Germinal center (tissue), 1 donor: ENCODE measurements around the gene C7orf57.
A peak's percentile ranks its signal among the peaks of the same experiment; 100 is the strongest.

Experiments
- DNase-seq: peaks from one replicate; pipeline ENCODE4 v3.0.0; 2012; ENCODE audit warnings: mixed read lengths, low spot score

The C7orf57 gene

GRCh38 chr7:48109848-48110663 lies 74.7 kb downstream of the C7orf57 start:
- DNase-seq, result peak; percentile 78

GRCh38 chr7:48110868-48111267 lies 75.5 kb downstream of the C7orf57 start:
- no peak for DNase-seq
